Erythroblast (primary cell): ENCODE results near the gene GPR153.
"Not testable (repeated sequence)": the region's sequence is repeated elsewhere in the genome, so short reads cannot be mapped to it uniquely, and the experiment has no call there.

Experiments
- DNase-seq, 2 experiments: peaks; one replicate each; lab custom pipeline; 2025; lab: John Stamatoyannopoulos, UW
- GATA1 ChIP-seq: IDR thresholded peaks from 2 replicates; pipeline ENCODE4 v1.6.1; 2011; ENCODE audit warnings: low read depth, mild to moderate bottlenecking, control low read depth, low read length, moderate library complexity
- POLR2A ChIP-seq: IDR thresholded peaks from 2 replicates; pipeline ENCODE4 v1.6.1; 2011; ENCODE audit warnings: mild to moderate bottlenecking, low read length

Gene GPR153

GRCh38 chr1:6260961-6261614, at the start of gene GPR153:
GPR153 (minus strand) TSS chr1:6261098; CDS start chr1:6254905, 6,193 bp downstream.
- DNase-seq = peak; percentile 70 to 76
- no peak for TF ChIP-seq POLR2A
- TF ChIP-seq GATA1 = no peak

- DNase-seq = no peak
- no peak for TF ChIP-seq POLR2A
- no peak for TF ChIP-seq GATA1
Observed at GRCh38 chr1:6310116-6310848, 49.4 kb upstream of the GPR153 start.

GRCh38 chr1:6309564-6309963, 48.7 kb upstream of the GPR153 start:
- no peak for TF ChIP-seq GATA1
- TF ChIP-seq POLR2A = no peak
- no peak for DNase-seq

- DNase-seq = no peak
- TF ChIP-seq POLR2A (no peak), GATA1 (no peak)
Observed at GRCh38 chr1:6308449-6308848, 47.6 kb upstream of the GPR153 start.

GRCh38 chr1:6307682-6308081, 46.8 kb upstream of the GPR153 start:
- not testable (repeated sequence) for DNase-seq

- no peak for DNase-seq
- no peak for TF ChIP-seq POLR2A
- TF ChIP-seq GATA1 = no peak
Observed at GRCh38 chr1:6307099-6307498, 46.2 kb upstream of the GPR153 start.

- no peak for DNase-seq
- TF ChIP-seq POLR2A (no peak), GATA1 (no peak)
Observed at GRCh38 chr1:6303397-6304012, 42.6 kb upstream of the GPR153 start.

GRCh38 chr1:6302568-6302967, 41.7 kb upstream of the GPR153 start:
- DNase-seq = no peak
- TF ChIP-seq POLR2A (no peak), GATA1 (no peak)

GRCh38 chr1:6301526-6301925, 40.6 kb upstream of the GPR153 start:
- no peak for TF ChIP-seq GATA1
- no peak for TF ChIP-seq POLR2A
- no peak for DNase-seq

GRCh38 chr1:6300342-6301048, 39.6 kb upstream of the GPR153 start:
- no peak for TF ChIP-seq GATA1
- TF ChIP-seq POLR2A = no peak
- no peak for DNase-seq

- TF ChIP-seq GATA1 (no peak), POLR2A (no peak)
- DNase-seq = no peak
Observed at GRCh38 chr1:6299557-6300165, 38.8 kb upstream of the GPR153 start.

GRCh38 chr1:6298940-6299465, 38.1 kb upstream of the GPR153 start:
- no peak for TF ChIP-seq GATA1
- TF ChIP-seq POLR2A = no peak
- DNase-seq = no peak

GRCh38 chr1:6298530-6298929, 37.6 kb upstream of the GPR153 start:
- no peak for DNase-seq
- TF ChIP-seq POLR2A (no peak), GATA1 (no peak)
